ENCODE data around the gene LCN6. TPM values are rescaled to one million over a fixed set of nuclear protein-coding genes. Genes with fewer than 3 reads are reported as not detected.

The LCN6 gene
- total and polyA plus RNA-seq, 2 of the 13 experiments (the other 11 are each of a cell fraction or from before 2014, with no cell fraction given): not detected

DNA sequence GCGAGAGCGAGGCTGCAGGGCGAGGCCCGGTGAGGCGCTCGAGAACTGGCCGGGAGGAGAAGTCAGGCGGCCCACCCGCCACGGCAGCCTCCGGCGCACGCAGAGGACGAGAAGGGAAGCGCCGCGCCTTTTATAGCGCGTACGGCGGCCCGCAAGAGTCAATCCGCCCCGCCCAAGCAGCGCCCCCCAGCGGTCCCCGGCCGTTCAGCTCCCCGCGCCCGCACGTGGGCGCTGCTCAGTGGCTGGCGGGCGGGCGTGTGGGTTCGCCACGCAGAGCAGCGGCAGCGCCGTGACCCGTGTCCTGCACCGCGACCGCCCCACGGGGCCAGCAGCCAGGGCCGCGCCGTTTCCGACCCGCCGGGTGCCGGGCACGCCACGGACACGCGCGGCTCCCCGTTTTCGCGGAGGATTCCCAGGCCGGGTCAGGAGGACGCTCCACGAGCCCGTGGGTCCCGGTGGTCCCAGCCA is 20.2 kb downstream of the LCN6 start (continued):
- TF ChIP-seq, protein P1, sequence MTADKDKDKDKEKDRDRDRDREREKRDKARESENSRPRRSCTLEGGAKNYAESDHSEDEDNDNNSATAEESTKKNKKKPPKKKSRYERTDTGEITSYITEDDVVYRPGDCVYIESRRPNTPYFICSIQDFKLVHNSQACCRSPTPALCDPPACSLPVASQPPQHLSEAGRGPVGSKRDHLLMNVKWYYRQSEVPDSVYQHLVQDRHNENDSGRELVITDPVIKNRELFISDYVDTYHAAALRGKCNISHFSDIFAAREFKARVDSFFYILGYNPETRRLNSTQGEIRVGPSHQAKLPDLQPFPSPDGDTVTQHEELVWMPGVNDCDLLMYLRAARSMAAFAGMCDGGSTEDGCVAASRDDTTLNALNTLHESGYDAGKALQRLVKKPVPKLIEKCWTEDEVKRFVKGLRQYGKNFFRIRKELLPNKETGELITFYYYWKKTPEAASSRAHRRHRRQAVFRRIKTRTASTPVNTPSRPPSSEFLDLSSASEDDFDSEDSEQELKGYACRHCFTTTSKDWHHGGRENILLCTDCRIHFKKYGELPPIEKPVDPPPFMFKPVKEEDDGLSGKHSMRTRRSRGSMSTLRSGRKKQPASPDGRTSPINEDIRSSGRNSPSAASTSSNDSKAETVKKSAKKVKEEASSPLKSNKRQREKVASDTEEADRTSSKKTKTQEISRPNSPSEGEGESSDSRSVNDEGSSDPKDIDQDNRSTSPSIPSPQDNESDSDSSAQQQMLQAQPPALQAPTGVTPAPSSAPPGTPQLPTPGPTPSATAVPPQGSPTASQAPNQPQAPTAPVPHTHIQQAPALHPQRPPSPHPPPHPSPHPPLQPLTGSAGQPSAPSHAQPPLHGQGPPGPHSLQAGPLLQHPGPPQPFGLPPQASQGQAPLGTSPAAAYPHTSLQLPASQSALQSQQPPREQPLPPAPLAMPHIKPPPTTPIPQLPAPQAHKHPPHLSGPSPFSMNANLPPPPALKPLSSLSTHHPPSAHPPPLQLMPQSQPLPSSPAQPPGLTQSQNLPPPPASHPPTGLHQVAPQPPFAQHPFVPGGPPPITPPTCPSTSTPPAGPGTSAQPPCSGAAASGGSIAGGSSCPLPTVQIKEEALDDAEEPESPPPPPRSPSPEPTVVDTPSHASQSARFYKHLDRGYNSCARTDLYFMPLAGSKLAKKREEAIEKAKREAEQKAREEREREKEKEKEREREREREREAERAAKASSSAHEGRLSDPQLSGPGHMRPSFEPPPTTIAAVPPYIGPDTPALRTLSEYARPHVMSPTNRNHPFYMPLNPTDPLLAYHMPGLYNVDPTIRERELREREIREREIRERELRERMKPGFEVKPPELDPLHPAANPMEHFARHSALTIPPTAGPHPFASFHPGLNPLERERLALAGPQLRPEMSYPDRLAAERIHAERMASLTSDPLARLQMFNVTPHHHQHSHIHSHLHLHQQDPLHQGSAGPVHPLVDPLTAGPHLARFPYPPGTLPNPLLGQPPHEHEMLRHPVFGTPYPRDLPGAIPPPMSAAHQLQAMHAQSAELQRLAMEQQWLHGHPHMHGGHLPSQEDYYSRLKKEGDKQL (CRISPR knock-in tag; IDR thresholded peaks at IDR 0.05; ENCODE audit: low read depth): 0 out of 2 replicates have a peak, but pooled peaks have one; percentile 53
- TF ChIP-seq SMC3 (IDR thresholded peaks at IDR 0.05; ENCODE audit: low read length): no peak
- TF ChIP-seq, protein P2, sequence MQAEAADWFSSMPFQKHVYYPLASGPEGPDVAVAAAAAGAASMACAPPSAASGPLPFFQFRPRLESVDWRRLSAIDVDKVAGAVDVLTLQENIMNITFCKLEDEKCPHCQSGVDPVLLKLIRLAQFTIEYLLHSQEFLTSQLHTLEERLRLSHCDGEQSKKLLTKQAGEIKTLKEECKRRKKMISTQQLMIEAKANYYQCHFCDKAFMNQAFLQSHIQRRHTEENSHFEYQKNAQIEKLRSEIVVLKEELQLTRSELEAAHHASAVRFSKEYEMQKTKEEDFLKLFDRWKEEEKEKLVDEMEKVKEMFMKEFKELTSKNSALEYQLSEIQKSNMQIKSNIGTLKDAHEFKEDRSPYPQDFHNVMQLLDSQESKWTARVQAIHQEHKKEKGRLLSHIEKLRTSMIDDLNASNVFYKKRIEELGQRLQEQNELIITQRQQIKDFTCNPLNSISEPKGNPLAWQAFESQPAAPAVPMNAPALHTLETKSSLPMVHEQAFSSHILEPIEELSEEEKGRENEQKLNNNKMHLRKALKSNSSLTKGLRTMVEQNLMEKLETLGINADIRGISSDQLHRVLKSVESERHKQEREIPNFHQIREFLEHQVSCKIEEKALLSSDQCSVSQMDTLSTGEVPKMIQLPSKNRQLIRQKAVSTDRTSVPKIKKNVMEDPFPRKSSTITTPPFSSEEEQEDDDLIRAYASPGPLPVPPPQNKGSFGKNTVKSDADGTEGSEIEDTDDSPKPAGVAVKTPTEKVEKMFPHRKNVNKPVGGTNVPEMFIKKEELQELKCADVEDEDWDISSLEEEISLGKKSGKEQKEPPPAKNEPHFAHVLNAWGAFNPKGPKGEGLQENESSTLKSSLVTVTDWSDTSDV (CRISPR knock-in tag; IDR thresholded peaks at IDR 0.05): no peak
- TF ChIP-seq, protein P3, sequence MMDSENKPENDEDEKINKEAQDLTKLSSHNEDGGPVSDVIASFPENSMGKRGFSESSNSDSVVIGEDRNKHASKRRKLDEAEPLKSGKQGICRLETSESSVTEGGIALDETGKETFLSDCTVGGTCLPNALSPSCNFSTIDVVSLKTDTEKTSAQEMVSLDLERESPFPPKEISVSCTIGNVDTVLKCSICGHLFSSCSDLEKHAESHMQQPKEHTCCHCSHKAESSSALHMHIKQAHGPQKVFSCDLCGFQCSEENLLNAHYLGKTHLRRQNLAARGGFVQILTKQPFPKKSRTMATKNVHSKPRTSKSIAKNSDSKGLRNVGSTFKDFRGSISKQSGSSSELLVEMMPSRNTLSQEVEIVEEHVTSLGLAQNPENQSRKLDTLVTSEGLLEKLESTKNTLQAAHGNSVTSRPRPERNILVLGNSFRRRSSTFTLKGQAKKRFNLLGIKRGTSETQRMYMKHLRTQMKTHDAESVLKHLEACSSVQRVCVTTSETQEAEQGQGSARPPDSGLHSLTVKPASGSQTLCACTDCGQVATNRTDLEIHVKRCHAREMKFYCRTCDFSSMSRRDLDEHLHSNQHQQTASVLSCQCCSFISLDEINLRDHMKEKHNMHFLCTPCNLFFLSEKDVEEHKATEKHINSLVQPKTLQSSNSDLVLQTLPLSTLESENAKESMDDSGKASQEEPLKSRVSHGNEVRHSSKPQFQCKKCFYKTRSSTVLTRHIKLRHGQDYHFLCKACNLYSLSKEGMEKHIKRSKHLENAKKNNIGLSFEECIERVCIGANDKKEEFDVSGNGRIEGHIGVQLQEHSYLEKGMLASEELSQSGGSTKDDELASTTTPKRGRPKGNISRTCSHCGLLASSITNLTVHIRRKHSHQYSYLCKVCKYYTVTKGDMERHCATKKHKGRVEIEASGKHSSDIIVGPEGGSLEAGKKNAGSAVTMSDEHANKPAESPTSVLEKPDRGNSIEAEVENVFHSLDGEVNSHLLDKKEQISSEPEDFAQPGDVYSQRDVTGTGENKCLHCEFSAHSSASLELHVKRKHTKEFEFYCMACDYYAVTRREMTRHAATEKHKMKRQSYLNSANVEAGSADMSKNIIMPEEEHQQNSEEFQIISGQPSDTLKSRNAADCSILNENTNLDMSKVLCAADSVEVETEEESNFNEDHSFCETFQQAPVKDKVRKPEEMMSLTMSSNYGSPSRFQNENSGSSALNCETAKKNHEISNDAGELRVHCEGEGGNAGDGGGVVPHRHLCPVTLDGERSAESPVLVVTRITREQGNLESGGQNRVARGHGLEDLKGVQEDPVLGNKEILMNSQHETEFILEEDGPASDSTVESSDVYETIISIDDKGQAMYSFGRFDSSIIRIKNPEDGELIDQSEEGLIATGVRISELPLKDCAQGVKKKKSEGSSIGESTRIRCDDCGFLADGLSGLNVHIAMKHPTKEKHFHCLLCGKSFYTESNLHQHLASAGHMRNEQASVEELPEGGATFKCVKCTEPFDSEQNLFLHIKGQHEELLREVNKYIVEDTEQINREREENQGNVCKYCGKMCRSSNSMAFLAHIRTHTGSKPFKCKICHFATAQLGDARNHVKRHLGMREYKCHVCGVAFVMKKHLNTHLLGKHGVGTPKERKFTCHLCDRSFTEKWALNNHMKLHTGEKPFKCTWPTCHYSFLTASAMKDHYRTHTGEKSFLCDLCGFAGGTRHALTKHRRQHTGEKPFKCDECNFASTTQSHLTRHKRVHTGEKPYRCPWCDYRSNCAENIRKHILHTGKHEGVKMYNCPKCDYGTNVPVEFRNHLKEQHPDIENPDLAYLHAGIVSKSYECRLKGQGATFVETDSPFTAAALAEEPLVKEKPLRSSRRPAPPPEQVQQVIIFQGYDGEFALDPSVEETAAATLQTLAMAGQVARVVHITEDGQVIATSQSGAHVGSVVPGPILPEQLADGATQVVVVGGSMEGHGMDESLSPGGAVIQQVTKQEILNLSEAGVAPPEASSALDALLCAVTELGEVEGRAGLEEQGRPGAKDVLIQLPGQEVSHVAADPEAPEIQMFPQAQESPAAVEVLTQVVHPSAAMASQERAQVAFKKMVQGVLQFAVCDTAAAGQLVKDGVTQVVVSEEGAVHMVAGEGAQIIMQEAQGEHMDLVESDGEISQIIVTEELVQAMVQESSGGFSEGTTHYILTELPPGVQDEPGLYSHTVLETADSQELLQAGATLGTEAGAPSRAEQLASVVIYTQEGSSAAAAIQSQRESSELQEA (CRISPR knock-in tag; IDR thresholded peaks at IDR 0.05; ENCODE audit: not compliant biosample characterization): no peak
- peak; percentile 82 for TF ChIP-seq MED1 (CRISPR knock-in tag; IDR thresholded peaks at IDR 0.05)
- TF ChIP-seq ZNF138 (CRISPR knock-in tag; IDR thresholded peaks at IDR 0.05; ENCODE audit: low read depth): peak; percentile 83
- peak; percentile 58; the same call in 1 of the 2 replicates for TF ChIP-seq ZFP82 (CRISPR knock-in tag; IDR thresholded peaks at IDR 0.05; ENCODE audit: borderline replicate concordance)
- TF ChIP-seq ZKSCAN5 (CRISPR knock-in tag; IDR thresholded peaks at IDR 0.05): no peak
- TF ChIP-seq, protein P4, sequence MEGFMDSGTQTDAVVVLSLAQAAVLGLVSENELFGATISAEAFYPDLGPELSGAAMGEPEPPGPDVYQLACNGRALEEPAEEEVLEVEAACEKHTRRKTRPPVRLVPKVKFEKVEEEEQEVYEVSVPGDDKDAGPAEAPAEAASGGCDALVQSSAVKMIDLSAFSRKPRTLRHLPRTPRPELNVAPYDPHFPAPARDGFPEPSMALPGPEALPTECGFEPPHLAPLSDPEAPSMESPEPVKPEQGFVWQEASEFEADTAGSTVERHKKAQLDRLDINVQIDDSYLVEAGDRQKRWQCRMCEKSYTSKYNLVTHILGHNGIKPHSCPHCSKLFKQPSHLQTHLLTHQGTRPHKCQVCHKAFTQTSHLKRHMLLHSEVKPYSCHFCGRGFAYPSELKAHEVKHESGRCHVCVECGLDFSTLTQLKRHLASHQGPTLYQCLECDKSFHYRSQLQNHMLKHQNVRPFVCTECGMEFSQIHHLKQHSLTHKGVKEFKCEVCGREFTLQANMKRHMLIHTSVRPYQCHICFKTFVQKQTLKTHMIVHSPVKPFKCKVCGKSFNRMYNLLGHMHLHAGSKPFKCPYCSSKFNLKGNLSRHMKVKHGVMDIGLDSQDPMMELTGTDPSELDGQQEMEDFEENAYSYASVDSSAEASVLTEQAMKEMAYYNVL (CRISPR knock-in tag; IDR thresholded peaks at IDR 0.05; ENCODE audit: borderline replicate concordance): peak; percentile 56; the same call in 1 of the 2 replicates
